Nephron progenitor cell (in vitro differentiated cells): Measurements from ENCODE around the gene CDH22.

Experiments
- DNase-seq: peaks from one replicate; pipeline ENCODE4 v3.0.0; 2021
- H3K27ac Mint-ChIP-seq: 2 replicates; pipeline ENCODE4 v1.8.0; 2021; ENCODE audit warnings: mild to moderate bottlenecking, moderate library complexity, mixed read lengths
- H3K27me3 Mint-ChIP-seq: 2 replicates; pipeline ENCODE4 v1.8.0; 2021; ENCODE audit warnings: mild to moderate bottlenecking, low read depth, mixed read lengths; ENCODE audit not compliant: poor library complexity
- H3K36me3 Mint-ChIP-seq: 2 replicates; pipeline ENCODE4 v1.8.0; 2021; ENCODE audit warnings: low read depth, mixed read lengths
- H3K4me1 Mint-ChIP-seq: 2 replicates; pipeline ENCODE4 v1.8.0; 2021; ENCODE audit warnings: mixed read lengths
- H3K4me3 Mint-ChIP-seq: 2 replicates; pipeline ENCODE4 v1.8.0; 2021; ENCODE audit warnings: mild to moderate bottlenecking, moderate library complexity, mixed read lengths
- H3K9me3 Mint-ChIP-seq: 2 replicates; pipeline ENCODE4 v1.8.0; 2021; ENCODE audit warnings: mild to moderate bottlenecking, moderate library complexity, mixed read lengths
- CTCF ChIP-seq: fragments of 200-600 bp; sonication (generic); IDR thresholded peaks from 2 replicates; pipeline ENCODE4 v1.5.0; 2021; ENCODE audit warnings: antibody characterized with exemption

The CDH22 gene

GRCh38 chr20:46341074-46342009 is 33.0 kb upstream of the CDH22 start:
- Mint-ChIP-seq H3K27me3 (peaks cover 56% of the 10 kb centered on the region), H3K27ac (no peak overlapping the region), H3K4me1 (peaks cover 40% of the 10 kb centered on the region), H3K9me3 (no peaks in the 10 kb centered on the region), H3K4me3 (no peak overlapping the region), H3K36me3 (peaks cover 4% of the 10 kb centered on the region)
- no peak for TF ChIP-seq CTCF
- DNase-seq: no peak

- Mint-ChIP-seq H3K27me3 (peaks cover 50% of the 10 kb centered on the region), H3K36me3 (no peaks in the 10 kb centered on the region), H3K4me3 (no peak overlapping the region), H3K27ac (no peak overlapping the region), H3K4me1 (peaks cover 41% of the 10 kb centered on the region), H3K9me3 (no peaks in the 10 kb centered on the region)
- no peak for TF ChIP-seq CTCF
- DNase-seq: no peak
Observed at GRCh38 chr20:46339037-46339436, 30.7 kb upstream of the CDH22 start.

DNA sequence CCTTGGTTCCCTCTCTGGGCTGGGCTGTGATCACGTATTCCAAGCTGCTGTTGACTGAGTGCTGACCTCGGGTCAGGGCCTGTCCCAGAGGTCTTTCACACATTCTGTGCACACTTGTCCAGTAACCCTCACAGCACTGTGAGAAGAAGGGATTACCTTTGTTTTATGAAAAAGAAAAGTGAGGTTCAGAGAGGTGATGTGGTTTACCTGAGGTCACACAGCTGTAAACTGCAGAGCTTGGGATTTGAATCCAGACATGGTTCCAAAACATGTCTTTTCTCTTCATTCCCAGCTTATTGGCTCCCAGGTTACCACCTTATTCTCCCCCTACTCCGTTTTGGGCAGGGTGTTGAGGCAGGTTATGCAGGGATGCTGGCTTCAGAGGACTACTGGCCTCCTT is 28.4 kb upstream of the CDH22 start:
- no peak overlapping the region for H3K27ac Mint-ChIP-seq
- H3K36me3 Mint-ChIP-seq: no peaks in the 10 kb centered on the region
- peaks cover 44% of the 10 kb centered on the region for H3K27me3 Mint-ChIP-seq
- no peak overlapping the region for H3K4me3 Mint-ChIP-seq
- H3K4me1 Mint-ChIP-seq: peaks cover 44% of the 10 kb centered on the region
- no peak for DNase-seq
- H3K9me3 Mint-ChIP-seq: no peaks in the 10 kb centered on the region
- TF ChIP-seq CTCF: no peak

- H3K4me1 Mint-ChIP-seq: peaks cover 49% of the 10 kb centered on the region
- DNase-seq: no peak
- no peak for TF ChIP-seq CTCF
- H3K36me3 Mint-ChIP-seq: no peaks in the 10 kb centered on the region
- no peak overlapping the region for H3K4me3 Mint-ChIP-seq
- no peaks in the 10 kb centered on the region for H3K9me3 Mint-ChIP-seq
- H3K27me3 Mint-ChIP-seq: peaks cover 24% of the 10 kb centered on the region
- H3K27ac Mint-ChIP-seq: no peak overlapping the region
Observed at GRCh38 chr20:46334303-46334904, 26.1 kb upstream of the CDH22 start.

GRCh38 chr20:46333161-46333991 is 25.1 kb upstream of the CDH22 start:
- H3K36me3 Mint-ChIP-seq: no peaks in the 10 kb centered on the region
- H3K27ac Mint-ChIP-seq: no peak overlapping the region
- no peak overlapping the region for H3K4me3 Mint-ChIP-seq
- no peaks in the 10 kb centered on the region for H3K9me3 Mint-ChIP-seq
- H3K27me3 Mint-ChIP-seq: peaks cover 15% of the 10 kb centered on the region
- DNase-seq: no peak
- peaks cover 54% of the 10 kb centered on the region for H3K4me1 Mint-ChIP-seq
- TF ChIP-seq CTCF: no peak
